Measurements from ENCODE around the gene FAM13A.

Gene FAM13A

GRCh38 chr4:88971536-88971935 lies 85.4 kb downstream of the FAM13A start:
- Mint-ChIP-seq H3K27ac (no peak overlapping the region), H3K27me3 (peaks cover 1% of the 10 kb centered on the region), H3K36me3 (no peaks in the 10 kb centered on the region), H3K9me3 (peaks cover 3% of the 10 kb centered on the region), H3K4me1 (no peaks in the 10 kb centered on the region), H3K4me3 (no peak overlapping the region)
- DNase-seq (ENCODE audit: low spot score in 2 of 2) = no peak
- no peak for ATAC-seq (ENCODE audit: low read depth)

GRCh38 chr4:88969746-88970145 lies 87.2 kb downstream of the FAM13A start:
- ATAC-seq (ENCODE audit: low read depth) (no peak), DNase-seq (ENCODE audit: low spot score in 2 of 2) (no peak)
- Mint-ChIP-seq H3K4me3 (no peak overlapping the region), H3K36me3 (no peaks in the 10 kb centered on the region), H3K9me3 (peaks cover 3% of the 10 kb centered on the region), H3K27ac (no peak overlapping the region), H3K4me1 (no peaks in the 10 kb centered on the region), H3K27me3 (peaks cover 1% of the 10 kb centered on the region)

DNA sequence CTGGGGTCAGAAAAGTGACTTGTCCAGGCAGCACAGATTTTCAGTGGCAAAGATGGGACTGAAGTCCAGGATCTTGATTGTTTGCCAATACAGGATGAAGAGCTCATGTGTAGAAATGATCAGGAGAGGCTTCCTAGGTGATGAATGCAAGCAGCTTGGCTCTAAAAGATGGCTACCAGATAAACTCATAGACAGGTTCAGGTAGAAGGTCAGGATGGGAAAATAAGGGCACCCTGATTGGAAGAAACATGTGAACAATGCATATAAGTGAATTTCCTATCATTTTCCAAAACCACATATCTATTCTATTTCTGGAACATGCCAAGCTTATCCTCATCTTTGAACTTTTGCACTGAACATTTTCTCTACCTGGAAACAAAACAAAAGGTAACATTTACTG lies 87.7 kb downstream of the FAM13A start:
- H3K27me3 Mint-ChIP-seq = no peaks in the 10 kb centered on the region
- no peaks in the 10 kb centered on the region for H3K36me3 Mint-ChIP-seq
- no peak overlapping the region for H3K4me3 Mint-ChIP-seq
- DNase-seq (ENCODE audit: low spot score in 2 of 2) (no peak), ATAC-seq (ENCODE audit: low read depth) (no peak)
- H3K4me1 Mint-ChIP-seq = no peaks in the 10 kb centered on the region
- no peak overlapping the region for H3K27ac Mint-ChIP-seq
- H3K9me3 Mint-ChIP-seq = peaks cover 3% of the 10 kb centered on the region

DNA sequence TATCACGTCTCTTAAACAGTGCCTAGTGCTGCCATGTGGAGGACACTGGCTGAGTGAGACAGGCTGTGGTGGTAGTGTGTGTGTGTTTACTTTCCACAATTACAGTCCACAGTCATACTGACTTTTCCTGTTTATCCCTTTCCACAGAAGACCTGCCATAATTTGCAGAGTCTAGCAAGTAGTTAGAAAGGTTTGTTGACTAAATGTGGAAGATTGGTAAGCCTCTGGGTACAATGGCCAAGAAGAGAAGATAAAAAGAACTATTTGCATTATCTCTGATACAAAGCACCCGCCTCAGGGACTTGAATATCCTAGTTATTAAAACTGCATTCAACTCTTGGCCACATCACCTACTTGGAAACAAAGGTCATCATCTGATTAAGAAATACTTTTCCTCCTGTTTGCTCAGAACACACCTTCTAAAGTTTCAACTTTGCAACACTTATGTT lies 89.1 kb downstream of the FAM13A start:
- H3K27me3 Mint-ChIP-seq = no peaks in the 10 kb centered on the region
- ATAC-seq (ENCODE audit: low read depth) (no peak), DNase-seq (ENCODE audit: low spot score in 2 of 2) (no peak)
- no peak overlapping the region for H3K27ac Mint-ChIP-seq
- H3K9me3 Mint-ChIP-seq = no peaks in the 10 kb centered on the region
- H3K4me3 Mint-ChIP-seq = no peak overlapping the region
- no peaks in the 10 kb centered on the region for H3K4me1 Mint-ChIP-seq
- no peaks in the 10 kb centered on the region for H3K36me3 Mint-ChIP-seq

DNA sequence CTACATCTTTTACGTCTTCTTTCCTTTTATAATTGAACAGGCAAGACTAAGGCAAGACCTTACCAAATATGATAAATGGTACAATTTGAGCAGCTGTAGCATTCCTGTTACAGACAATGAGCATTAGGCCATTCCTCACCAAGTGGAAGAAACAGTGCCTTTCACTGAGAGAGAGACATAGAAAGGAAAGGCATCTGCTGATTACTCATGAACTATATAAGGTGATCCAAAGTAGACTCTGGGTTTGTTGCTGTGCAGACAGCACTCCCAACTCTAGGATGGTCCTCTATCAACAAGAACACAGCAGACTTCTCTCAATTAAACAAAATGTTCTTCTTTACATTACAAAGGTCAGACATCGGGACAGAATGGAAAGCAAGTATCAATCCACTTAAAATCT lies 91.9 kb downstream of the FAM13A start:
- Mint-ChIP-seq H3K36me3 (no peaks in the 10 kb centered on the region), H3K27ac (no peak overlapping the region), H3K4me3 (no peak overlapping the region), H3K9me3 (no peaks in the 10 kb centered on the region), H3K27me3 (no peaks in the 10 kb centered on the region), H3K4me1 (no peaks in the 10 kb centered on the region)
- no peak for ATAC-seq (ENCODE audit: low read depth)
- no peak for DNase-seq (ENCODE audit: low spot score in 2 of 2)

DNA sequence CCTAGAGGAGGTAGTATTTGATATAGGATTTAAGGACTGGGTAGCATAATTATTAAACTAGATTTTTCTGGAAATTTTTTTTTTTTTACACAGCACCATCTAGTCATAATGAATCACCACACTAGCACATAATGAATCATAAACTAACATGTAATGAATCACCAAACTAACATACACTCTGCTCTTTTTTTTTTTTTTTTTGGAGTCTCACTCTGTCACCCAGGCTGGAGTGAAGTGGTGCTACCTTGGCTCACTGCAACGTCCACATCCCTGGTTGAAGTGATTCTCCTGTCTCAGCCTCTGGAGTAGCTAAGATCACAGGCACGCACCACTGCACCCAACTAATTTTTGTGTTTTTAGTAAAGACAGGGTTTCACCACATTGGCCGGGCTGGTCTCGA lies 92.5 kb downstream of the FAM13A start:
- Mint-ChIP-seq H3K27me3 (no peaks in the 10 kb centered on the region), H3K4me1 (no peaks in the 10 kb centered on the region), H3K9me3 (no peaks in the 10 kb centered on the region), H3K27ac (no peak overlapping the region), H3K36me3 (no peaks in the 10 kb centered on the region), H3K4me3 (no peak overlapping the region)
- ATAC-seq (ENCODE audit: low read depth) (no peak), DNase-seq (ENCODE audit: low spot score in 2 of 2) (no peak)

DNA sequence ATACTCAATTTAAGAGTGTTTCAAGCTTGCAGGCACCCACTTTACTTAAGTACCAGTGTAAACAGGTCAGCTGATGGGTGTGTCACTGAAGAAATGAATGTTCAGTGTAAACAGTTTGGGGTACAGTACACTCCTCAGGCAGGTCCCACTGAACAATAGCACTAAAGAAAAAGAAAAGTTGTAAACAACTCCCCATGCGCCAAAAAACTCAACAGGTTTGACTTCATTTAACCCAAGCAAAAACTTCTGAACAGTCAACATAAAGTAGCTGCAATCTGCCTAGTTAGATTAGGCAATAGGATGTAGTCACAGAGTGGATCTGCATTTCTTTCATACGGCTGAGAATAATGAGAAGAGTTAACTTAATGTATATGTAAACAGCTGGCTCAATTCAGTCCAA lies 93.2 kb downstream of the FAM13A start:
- Mint-ChIP-seq H3K27me3 (no peaks in the 10 kb centered on the region), H3K27ac (no peak overlapping the region), H3K36me3 (no peaks in the 10 kb centered on the region), H3K9me3 (no peaks in the 10 kb centered on the region), H3K4me1 (no peaks in the 10 kb centered on the region), H3K4me3 (no peak overlapping the region)
- DNase-seq (ENCODE audit: low spot score in 2 of 2) (no peak), ATAC-seq (ENCODE audit: low read depth) (no peak)

GRCh38 chr4:88962396-88962795 lies 94.6 kb downstream of the FAM13A start:
- ATAC-seq (ENCODE audit: low read depth) = no peak

DNA sequence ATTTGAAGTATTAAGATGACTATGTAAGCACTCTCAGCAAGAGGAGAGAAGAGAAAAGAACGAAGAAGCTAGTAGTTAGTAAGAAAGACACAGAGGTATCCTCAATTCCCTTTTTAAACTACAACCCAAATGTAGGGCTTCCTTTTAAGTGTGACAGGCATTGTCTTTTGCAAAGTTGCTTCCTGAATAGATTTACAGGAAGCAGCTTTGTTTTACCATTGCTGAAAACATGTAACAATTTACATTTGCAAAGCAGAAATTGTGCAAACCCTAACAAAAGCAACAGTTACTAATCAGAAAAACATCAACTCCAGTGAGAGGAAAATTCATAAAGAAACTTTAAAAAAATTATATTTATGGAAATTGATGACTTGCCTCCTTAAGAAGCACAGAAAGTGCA lies 96.4 kb downstream of the FAM13A start:
- DNase-seq (ENCODE audit: low spot score in 2 of 2) (no peak), ATAC-seq (ENCODE audit: low read depth) (no peak)
- H3K4me1 Mint-ChIP-seq = no peaks in the 10 kb centered on the region
- no peaks in the 10 kb centered on the region for H3K9me3 Mint-ChIP-seq
- no peak overlapping the region for H3K4me3 Mint-ChIP-seq
- no peaks in the 10 kb centered on the region for H3K27me3 Mint-ChIP-seq
- H3K27ac Mint-ChIP-seq = no peak overlapping the region
- H3K36me3 Mint-ChIP-seq = no peaks in the 10 kb centered on the region

More at GRCh38 chr4:88962396-88962795, 94.6 kb downstream of the FAM13A start:
- no peaks in the 10 kb centered on the region for H3K27me3 Mint-ChIP-seq
- no peak for DNase-seq (ENCODE audit: low spot score in 2 of 2)
- H3K27ac Mint-ChIP-seq = no peak overlapping the region
- no peaks in the 10 kb centered on the region for H3K9me3 Mint-ChIP-seq
- H3K36me3 Mint-ChIP-seq = no peaks in the 10 kb centered on the region
- H3K4me1 Mint-ChIP-seq = no peaks in the 10 kb centered on the region
- no peak overlapping the region for H3K4me3 Mint-ChIP-seq

- Mint-ChIP-seq H3K4me1 (peaks cover 3% of the 10 kb centered on the region), H3K27ac (no peak overlapping the region), H3K9me3 (no peaks in the 10 kb centered on the region), H3K4me3 (no peak overlapping the region), H3K27me3 (no peaks in the 10 kb centered on the region), H3K36me3 (no peaks in the 10 kb centered on the region)
- DNase-seq (ENCODE audit: low spot score in 2 of 2) = no peak
- ATAC-seq (ENCODE audit: low read depth) = no peak
Observed at GRCh38 chr4:88958080-88958479, 98.9 kb downstream of the FAM13A start.

GRCh38 chr4:88957570-88957969 lies 99.4 kb downstream of the FAM13A start:
- peaks cover 3% of the 10 kb centered on the region for H3K4me1 Mint-ChIP-seq
- DNase-seq (ENCODE audit: low spot score in 2 of 2) (no peak), ATAC-seq (ENCODE audit: low read depth) (no peak)
- no peaks in the 10 kb centered on the region for H3K36me3 Mint-ChIP-seq
- H3K27me3 Mint-ChIP-seq = no peaks in the 10 kb centered on the region
- no peaks in the 10 kb centered on the region for H3K9me3 Mint-ChIP-seq
- no peak overlapping the region for H3K4me3 Mint-ChIP-seq
- H3K27ac Mint-ChIP-seq = no peak overlapping the region

GRCh38 chr4:88955580-88956380 lies 101.2 kb downstream of the FAM13A start:
- Mint-ChIP-seq H3K27ac (no peak overlapping the region), H3K4me1 (peaks cover 3% of the 10 kb centered on the region), H3K4me3 (no peak overlapping the region), H3K27me3 (no peaks in the 10 kb centered on the region), H3K9me3 (no peaks in the 10 kb centered on the region), H3K36me3 (no peaks in the 10 kb centered on the region)
- ATAC-seq (ENCODE audit: low read depth) = no peak
- DNase-seq (ENCODE audit: low spot score in 2 of 2) = no peak

DNA sequence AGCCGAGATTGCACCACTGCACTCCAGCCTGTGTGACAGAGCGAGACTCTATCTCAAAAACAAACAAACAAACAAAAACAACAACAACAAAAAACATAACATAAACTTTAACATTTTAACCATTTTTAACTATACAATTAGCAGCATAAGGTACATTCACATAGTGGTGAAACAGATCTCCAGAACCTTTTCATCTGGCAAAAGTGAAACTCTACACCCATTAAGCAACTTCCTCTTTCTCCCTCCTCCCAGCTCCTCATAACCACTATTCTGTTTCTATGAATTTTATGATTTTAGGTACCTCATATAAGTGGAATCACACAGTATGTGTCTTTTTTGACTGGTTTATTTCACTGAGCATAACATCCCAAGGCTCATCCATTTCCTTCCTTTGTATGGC lies 103.6 kb downstream of the FAM13A start:
- Mint-ChIP-seq H3K4me3 (no peak overlapping the region), H3K36me3 (no peaks in the 10 kb centered on the region), H3K27ac (no peak overlapping the region), H3K9me3 (no peaks in the 10 kb centered on the region), H3K27me3 (no peaks in the 10 kb centered on the region), H3K4me1 (peaks cover 3% of the 10 kb centered on the region)
- DNase-seq (ENCODE audit: low spot score in 2 of 2) (no peak), ATAC-seq (ENCODE audit: low read depth) (peak; percentile 65)

DNA sequence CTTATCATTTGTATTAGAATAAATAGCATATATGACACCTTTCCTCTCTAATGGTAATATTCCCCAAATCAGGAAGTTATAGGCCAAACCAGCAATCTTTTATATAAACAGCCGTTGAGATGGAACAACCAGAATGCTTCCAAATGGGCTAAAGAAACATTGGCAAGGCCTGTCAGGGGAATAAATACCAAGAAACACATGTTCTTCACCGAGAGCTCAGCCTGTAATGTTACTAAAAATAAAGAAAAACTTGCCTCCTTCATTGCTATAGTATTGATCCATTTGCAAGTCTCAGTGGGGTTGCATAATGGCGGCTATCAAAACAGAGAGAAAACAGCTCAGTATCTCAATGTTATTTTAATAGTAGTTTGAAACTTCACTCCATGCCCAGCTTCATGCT lies 104.9 kb downstream of the FAM13A start:
- no peaks in the 10 kb centered on the region for H3K36me3 Mint-ChIP-seq
- peaks cover 3% of the 10 kb centered on the region for H3K4me1 Mint-ChIP-seq
- H3K4me3 Mint-ChIP-seq = no peak overlapping the region
- H3K9me3 Mint-ChIP-seq = no peaks in the 10 kb centered on the region
- ATAC-seq (ENCODE audit: low read depth) (no peak), DNase-seq (ENCODE audit: low spot score in 2 of 2) (no peak)
- H3K27me3 Mint-ChIP-seq = no peaks in the 10 kb centered on the region
- H3K27ac Mint-ChIP-seq = no peak overlapping the region

GRCh38 chr4:88949605-88950004 lies 107.4 kb downstream of the FAM13A start:
- ATAC-seq (ENCODE audit: low read depth) = no peak
- H3K9me3 Mint-ChIP-seq = no peaks in the 10 kb centered on the region
- no peak overlapping the region for H3K4me3 Mint-ChIP-seq
- DNase-seq (ENCODE audit: low spot score in 2 of 2) = no peak
- no peaks in the 10 kb centered on the region for H3K36me3 Mint-ChIP-seq
- peaks cover 3% of the 10 kb centered on the region for H3K4me1 Mint-ChIP-seq
- H3K27ac Mint-ChIP-seq = no peak overlapping the region
- no peaks in the 10 kb centered on the region for H3K27me3 Mint-ChIP-seq

All from memory B cell (primary cell).